ENCODE results near the gene DCTN3.
"Not testable (repeated sequence)": the region's sequence is repeated elsewhere in the genome, so short reads cannot be mapped to it uniquely, and the experiment has no call there.

DCTN3 gene

DNA sequence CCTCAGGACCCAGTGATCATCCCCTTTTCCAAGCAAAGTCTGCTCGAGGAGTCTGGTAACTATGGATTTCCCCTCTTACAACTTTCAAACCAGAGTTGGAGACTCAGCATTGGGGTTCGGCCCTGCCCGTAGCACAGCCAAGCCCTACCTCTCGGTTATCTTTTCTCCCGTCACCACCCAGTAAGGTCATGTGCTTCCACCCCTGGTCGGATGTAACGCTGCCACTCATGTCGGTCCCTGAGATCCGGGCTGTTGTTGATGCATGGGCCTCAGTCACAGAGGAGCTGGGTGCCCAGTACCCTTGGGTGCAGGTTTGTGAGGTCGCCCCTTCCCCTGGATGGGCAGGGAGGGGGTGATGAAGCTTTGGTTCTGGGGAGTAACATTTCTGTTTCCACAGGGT is 27.4 kb upstream of the DCTN3 start:
- in situ Hi-C loops (cut with HindIII; ENCODE audit: low sequenced_read_pairs) = no loop called here

DNA sequence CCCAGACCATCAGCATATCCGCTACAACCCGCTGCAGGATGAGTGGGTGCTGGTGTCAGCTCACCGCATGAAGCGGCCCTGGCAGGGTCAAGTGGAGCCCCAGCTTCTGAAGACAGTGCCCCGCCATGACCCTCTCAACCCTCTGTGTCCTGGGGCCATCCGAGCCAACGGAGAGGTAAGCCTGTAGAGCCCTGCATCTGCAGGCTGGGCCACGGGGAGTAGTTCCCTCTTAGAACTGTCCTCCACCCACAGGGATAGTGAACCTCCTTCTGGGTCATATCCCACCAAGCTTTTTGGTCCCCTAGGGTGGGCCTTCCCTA is 26.7 kb upstream of the DCTN3 start:
- in situ Hi-C loops (cut with HindIII; ENCODE audit: low sequenced_read_pairs) = no loop called here

DNA sequence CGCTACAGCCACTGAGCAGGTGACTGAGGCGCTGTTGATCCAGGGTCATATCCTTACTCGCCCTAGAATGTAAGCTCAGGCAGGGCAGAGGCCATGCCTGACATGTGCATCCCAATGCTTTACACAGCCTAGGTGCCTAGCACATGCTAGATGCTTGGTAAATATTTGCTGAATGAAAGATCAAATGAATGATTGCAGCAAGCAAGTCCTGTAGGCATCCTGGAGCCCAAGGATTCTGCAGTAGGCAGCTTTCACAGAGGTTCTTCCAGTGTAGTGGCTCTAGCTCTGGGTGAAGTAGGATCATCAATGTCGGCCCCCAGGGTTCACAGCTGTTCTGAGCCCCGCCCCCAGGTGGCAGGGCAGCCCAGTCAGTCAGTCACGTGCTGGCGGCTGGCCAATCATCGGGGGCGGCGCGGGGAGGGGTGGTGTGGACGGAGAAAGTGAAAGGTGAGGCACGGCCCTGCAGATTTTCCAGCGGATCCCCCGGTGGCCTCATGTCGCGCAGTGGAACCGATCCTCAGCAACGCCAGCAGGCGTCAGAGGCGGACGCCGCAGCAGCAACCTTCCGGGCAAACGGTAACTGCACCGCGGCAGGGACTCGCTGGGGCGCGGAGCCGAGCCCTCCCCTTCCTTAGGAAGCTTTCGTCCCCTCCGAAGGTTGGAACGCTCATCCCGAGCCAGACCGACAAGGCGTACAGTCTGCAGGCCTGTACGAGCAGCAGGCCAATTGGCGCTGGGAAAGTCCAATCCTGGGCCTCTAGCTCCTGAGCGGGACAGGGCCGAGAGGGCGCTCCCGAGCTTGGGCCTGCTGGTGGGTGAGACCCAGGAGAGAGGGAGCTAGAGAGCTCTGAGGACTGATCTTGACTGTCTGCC is 26.2 kb upstream of the DCTN3 start, which contains the start of gene GALT:
GALT (plus strand) TSS at position 465 of the 873 bp plus-strand sequence; CDS start at position 495, 30 bp downstream.
- in situ Hi-C loops (cut with HindIII; ENCODE audit: low sequenced_read_pairs) = no loop called here

GRCh38 chr9:34644766-34645314 is 24.5 kb upstream of the DCTN3 start:
- in situ Hi-C loops (cut with HindIII; ENCODE audit: low sequenced_read_pairs) = no loop called here

GRCh38 chr9:34642679-34643078 is 22.4 kb upstream of the DCTN3 start:
- in situ Hi-C loops (cut with HindIII; ENCODE audit: low sequenced_read_pairs) = no loop called here

GRCh38 chr9:34639322-34639721 is 19.0 kb upstream of the DCTN3 start:
- in situ Hi-C loops (cut with HindIII; ENCODE audit: low sequenced_read_pairs) = not testable (repeated sequence)

GRCh38 chr9:34638138-34638445 is 17.8 kb upstream of the DCTN3 start:
- in situ Hi-C loops (cut with HindIII; ENCODE audit: low sequenced_read_pairs) = no loop called here

DNA sequence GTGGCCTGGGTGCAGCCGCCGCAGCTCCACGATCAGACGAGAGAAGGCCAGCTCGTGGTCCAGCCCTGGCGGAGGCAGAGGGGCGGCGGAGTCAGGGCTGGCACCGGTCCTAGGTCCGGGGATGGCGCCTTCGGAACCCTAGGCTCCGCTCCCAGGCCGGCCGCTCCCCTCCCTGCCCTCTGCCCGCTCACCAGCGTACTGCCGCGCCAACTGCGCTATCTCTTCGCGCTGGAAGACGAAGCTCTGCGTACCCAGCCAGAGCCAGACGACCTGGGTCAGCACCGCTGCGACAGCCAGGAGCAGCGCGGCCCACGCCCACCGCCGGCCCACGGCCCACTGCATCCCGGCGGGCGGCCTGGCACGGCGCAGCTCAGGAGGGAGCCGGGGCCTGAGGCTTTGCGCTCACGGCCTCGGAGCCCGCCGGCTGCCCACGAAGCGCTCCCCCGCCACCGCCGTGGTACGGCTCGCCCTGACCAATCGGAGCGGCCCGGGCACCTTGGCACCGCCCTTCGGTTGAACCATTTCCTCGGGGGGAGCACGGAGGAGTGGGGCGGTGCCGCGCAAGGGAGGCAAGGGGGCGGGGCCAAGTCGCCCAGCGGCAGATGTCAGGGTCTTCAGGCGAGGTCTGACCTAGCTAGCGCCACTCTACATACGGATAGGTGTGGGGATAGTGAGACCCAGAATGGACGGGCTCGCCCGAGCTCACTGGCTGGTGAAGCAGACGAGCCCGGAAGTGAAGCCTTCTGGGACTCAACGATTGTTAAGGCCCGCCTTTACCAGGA is 17.3 kb upstream of the DCTN3 start, which contains the start of gene SIGMAR1:
SIGMAR1 (minus strand) TSS at position 432 of the 782 bp plus-strand sequence; CDS start at position 342, 90 bp downstream.
- in situ Hi-C loops (cut with HindIII; ENCODE audit: low sequenced_read_pairs) = no loop called here

DNA sequence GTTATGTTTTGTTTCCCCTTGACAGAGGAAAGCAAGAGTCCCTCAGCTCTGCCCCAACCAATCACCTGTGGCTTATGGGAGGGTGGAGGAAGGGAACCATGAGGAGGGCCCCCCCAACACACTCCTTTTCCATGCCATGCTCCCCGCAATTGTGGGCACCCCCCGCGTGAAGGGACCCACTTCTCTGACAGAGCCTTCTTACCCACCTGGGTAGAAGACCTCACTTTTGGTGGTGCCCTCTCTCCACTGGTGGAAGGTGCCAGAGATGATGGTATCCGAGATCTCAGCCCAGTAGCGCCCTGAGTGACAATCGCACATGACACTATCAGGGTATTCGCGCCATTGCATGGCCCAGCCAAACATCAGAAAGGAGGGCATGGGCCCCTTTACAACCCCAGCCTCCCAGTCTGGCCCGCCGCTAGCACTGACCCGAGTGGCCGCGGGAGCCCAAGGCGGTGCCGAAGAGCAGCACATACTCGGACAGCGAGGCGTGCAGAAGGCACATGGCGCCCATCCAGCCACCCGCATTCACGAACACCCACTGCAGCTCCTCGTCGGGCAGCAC is 16.6 kb upstream of the DCTN3 start:
- in situ Hi-C loops (cut with HindIII; ENCODE audit: low sequenced_read_pairs) = no loop called here

- in situ Hi-C loops (cut with HindIII; ENCODE audit: low sequenced_read_pairs) = no loop called here
These were observed 15.3 kb upstream of the DCTN3 start for GRCh38 chr9:34635556-34635955.

DNA sequence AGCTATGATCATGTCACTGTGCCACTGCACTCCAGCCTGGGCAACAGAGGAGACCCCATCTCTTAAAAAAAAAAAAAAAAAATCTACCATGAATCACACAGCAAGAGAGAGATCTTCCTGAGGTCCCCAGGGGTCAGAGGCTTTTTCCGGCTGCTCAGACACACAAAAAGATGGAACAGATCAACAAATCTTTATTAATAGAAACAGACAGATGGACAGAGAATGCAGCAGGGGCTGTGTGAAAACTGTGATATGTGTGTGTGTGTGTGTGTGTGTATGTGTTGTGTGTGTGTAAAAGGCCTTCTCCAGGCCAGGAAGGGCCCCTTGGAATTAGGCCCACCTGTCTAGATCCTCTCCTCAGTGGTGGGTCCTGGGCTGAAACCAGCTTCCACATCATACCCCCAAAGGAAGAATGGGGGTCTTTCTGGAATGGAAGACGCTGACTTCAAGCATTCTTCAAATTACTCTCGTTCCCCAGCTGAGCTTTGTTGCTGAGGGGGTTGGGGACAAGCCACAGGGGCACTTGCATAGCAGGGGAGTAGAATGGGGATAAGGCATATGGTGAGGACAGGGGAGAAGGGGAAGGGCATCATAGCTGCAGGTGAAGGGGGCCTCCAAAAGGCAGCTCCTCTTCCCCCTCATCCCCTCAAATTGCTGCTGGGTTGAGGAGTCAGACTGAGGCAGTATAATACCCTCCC is 14.4 kb upstream of the DCTN3 start:
- in situ Hi-C loops (cut with HindIII; ENCODE audit: low sequenced_read_pairs) = no loop called here

DNA sequence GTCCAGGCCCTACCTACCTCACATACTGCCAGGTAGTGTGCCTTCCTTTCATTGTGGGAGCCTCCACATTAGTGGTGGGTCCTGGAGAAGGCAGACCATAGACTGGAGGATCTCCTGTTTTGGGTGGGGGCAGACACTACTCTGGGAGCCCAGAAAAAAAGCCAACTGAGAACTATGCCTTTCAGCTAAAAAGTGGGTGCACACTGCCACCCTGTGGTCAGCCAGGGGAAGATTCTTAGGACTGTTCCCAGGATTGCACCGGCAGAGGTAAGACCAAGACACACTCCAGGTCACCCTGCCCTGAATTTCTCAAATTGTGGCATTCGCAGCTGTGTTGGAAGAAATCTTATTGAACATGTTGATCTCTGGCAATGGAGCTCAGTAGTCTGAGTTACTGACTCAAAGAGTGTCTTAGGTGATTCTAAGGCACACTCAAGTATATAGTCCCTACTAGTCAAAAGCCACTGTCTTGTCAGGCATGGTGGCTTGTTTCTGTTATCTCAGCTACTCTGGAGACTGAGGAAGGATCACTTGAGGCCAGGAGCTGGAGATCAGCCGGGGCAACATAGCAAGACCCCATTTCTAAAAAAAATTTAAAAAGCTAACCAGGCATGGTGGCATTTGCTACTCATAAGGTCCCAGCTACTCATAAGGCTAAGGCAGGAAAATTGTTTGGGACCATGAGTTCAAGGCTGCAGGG is 13.7 kb upstream of the DCTN3 start:
- in situ Hi-C loops (cut with HindIII; ENCODE audit: low sequenced_read_pairs) = no loop called here

DNA sequence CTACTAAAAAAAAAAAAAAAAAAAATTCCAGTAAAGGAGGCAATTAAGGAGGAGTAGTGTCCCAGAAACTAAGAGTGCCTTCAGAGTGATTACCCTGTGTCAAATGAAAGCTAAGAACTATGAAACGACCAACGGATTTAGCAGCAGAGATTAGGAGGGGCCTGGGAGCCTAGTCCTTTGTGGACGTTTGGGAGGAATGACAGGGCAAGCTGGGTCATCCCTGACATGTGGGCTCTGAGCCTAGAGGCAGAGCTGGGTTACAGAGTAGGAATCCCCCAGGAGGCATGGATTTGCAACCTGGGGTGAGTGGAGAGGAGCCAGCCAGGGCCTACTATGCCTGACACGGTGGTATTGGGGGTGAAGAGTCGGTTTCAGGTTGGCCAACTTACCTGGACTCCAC is 12.9 kb upstream of the DCTN3 start:
- in situ Hi-C loops (cut with HindIII; ENCODE audit: low sequenced_read_pairs) = no loop called here

DNA sequence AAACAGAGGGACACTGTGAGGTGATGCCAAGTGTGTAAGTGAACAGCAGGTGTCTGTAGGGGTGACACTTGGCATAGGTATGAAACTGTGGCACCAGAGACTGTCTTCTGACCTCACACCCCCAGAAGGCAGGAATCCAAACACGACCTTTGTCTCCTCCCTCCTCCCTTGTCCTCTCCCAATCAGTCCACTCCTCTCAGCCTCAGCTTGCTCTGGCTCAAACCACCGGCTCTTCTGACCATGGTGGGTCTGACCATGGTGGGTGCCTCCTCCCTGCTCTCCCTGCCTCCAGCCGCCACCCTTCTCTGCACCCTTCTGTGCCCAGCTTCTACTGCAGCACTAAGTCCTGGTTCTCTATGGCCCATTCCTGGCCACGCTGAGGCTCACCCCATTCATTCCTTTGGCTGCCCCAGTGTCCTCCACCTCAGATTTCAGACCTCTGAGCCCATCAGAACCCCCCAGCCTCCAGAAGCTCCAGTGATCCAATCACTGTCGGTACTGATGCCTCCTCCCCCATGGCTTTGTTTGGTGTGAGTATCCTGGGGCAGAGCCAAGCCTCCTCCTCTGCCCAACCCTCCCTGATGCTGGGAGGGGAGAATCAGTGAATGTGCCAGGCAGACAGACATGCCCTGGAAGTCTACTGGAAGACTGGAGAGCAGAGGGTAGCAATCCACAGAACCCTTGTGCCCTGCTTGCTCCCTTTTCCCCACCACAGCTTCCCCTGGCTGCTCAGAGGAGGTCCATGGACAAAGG is 10.3 kb upstream of the DCTN3 start:
- in situ Hi-C loops (cut with HindIII; ENCODE audit: low sequenced_read_pairs) = no loop called here

- in situ Hi-C loops (cut with HindIII; ENCODE audit: low sequenced_read_pairs) = no loop called here
These were observed 9.2 kb upstream of the DCTN3 start for GRCh38 chr9:34629491-34629808.

DNA sequence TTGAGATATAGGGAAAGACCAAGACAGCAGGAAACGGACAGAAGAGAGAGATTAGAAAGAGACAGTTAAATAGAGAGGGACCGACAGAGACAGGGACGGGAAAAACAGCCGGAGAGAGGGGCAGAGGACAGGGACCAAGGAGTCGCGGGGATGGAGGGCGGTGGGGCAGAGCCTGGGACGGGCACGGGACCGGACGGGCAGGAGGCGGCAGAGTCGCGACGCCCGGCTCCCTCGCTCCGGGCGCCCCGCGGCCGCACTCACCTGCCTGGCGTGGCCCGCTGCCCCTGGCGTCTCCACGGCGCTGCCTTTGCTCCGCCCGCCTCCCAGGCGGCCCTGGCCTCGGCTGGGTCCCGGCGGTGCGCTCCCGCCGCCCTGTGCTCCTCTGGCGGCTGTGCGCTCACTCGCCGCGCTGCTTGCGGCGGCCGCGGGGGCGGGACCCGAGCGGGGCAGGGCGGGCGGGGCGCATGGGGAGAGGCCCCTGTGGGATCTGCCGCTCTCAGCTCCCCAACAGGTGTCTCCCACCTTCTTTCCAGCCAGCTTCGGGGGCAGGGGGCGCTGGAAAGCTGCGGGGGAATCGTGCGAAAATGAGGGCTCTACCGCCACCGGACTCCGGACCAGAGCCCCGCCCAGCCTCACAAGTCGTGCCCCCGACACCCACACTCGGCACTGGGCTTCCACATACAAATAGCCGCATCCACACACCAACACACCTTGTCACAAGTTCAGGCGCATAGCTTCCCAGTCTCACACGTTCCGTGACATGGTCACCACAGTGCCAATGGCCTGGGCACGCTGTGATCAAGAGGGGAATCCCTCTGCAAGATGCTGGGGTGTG is 8.6 kb upstream of the DCTN3 start, which contains the start of gene ARID3C:
ARID3C (minus strand) TSS at position 411 of the 835 bp plus-strand sequence. CDS start 1,052 bp downstream, outside the sequence.
- in situ Hi-C loops (cut with HindIII; ENCODE audit: low sequenced_read_pairs) = no loop called here

DNA sequence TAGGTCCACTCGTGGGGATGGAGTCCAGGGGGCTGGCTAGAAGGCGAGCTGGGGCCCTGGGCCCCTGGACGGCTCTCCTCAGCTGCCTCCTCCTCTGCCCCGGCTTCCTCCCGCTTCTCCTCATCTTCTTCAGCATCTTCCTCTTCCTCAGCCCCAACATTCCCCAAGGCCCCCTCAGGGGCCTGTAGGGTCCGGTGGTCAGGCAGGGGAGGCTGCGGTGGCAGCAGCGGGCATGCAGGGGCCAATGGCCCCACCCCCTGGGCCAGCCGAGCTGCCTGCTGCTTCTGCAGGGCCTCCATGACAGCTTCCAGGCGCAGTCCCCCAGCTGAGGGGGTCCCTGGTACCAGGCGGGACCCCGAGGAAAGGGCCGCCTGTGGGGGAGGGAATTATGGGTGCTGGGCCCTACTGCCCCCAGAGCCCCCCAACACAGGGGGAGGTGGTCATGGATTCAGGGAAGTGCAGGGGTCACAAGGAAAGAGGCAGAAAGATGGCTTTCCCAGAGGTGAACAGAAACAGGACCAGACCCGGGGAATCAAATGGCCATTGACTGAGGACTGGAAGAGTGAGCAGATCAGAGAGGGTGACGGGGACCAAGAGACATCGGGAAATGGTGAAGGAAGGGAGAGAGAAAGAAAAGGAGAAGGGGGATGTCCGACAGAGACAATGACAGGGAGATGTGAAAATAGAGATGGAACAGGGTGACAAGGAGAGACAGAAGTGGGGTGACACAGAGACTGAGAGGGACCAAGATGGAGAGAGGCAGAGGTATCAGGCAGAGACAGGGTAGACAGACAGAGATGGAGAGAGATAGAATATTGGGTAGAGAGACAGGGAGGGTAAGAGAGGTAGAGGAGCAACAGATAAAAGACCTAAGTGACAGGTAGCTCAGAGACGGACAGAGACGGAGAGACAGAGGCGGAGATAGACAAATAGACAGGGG is 7.7 kb upstream of the DCTN3 start:
- in situ Hi-C loops (cut with HindIII; ENCODE audit: low sequenced_read_pairs) = no loop called here

- in situ Hi-C loops (cut with HindIII; ENCODE audit: low sequenced_read_pairs) = no loop called here
These were observed 4.8 kb upstream of the DCTN3 start for GRCh38 chr9:34625186-34625486.

Data from endothelial cell of hepatic sinusoid (primary cell).